ENCODE measurements around the gene NRARP. TPM values are rescaled to one million over a fixed set of nuclear protein-coding genes. Genes with fewer than 3 reads are reported as not detected.

Gene NRARP
- total RNA-seq, 1 donor from 2014 or later = 1.8 TPM

Other genes starting within 250 kb of the NRARP start
- gene ENTPD2, start 248.2 kb downstream of the NRARP start, total RNA-seq = not detected in 2 replicates
- 19.7 and 21.1 TPM in 2 replicates for gene SAPCD2, start 231.7 kb downstream of the NRARP start, total RNA-seq
- 15.1 and 15.7 TPM in 2 replicates for gene UAP1L1, start 224.8 kb downstream of the NRARP start, total RNA-seq
- 50.4 and 54.3 TPM in 2 replicates for gene MAN1B1, start 215.3 kb downstream of the NRARP start, total RNA-seq
- gene DPP7, start 187.5 kb downstream of the NRARP start, total RNA-seq = 251 and 260 TPM in 2 replicates
- 0.15 and 0.37 TPM in 2 replicates for gene GRIN1, start 163.1 kb downstream of the NRARP start, total RNA-seq
- gene LRRC26, start 132.2 kb downstream of the NRARP start, total RNA-seq = not detected in 2 replicates
- gene TMEM210, start 130.2 kb downstream of the NRARP start, total RNA-seq = not detected in 2 replicates
- gene ANAPC2, start 113.7 kb downstream of the NRARP start, total RNA-seq = 77.0 and 77.9 TPM in 2 replicates
- 88.4 and 88.8 TPM in 2 replicates for gene SSNA1, start 113.6 kb downstream of the NRARP start, total RNA-seq
- gene TPRN, start 101.5 kb downstream of the NRARP start, total RNA-seq = 9.5 and 9.9 TPM in 2 replicates
- gene TMEM203, start 96.6 kb downstream of the NRARP start, total RNA-seq = 29.4 and 30.7 TPM in 2 replicates
- gene NDOR1, start 96.6 kb downstream of the NRARP start, total RNA-seq = 40.9 and 45.3 TPM in 2 replicates
- gene RNF208, start 80.0 kb downstream of the NRARP start, total RNA-seq = 4.3 and 5.0 TPM in 2 replicates
- 0.27 TPM in 2 replicates for gene CYSRT1, start 77.1 kb downstream of the NRARP start, total RNA-seq
- not detected in 2 replicates for gene RNF224, start 74.8 kb downstream of the NRARP start, total RNA-seq
- gene SLC34A3, start 71.4 kb downstream of the NRARP start, total RNA-seq = not detected in 2 replicates
- 275 and 280 TPM in 2 replicates for gene TUBB4B, start 61.0 kb downstream of the NRARP start, total RNA-seq
- 0.27 TPM in 1 of 2 replicates, not detected in the other for gene STPG3, start 51.0 kb downstream of the NRARP start, total RNA-seq
- 64.6 and 66.9 TPM in 2 replicates for gene NELFB, start 46.9 kb downstream of the NRARP start, total RNA-seq
- gene TOR4A, start 24.5 kb downstream of the NRARP start, total RNA-seq = 16.8 and 16.9 TPM in 2 replicates
- gene EXD3, start 120.9 kb upstream of the NRARP start, total RNA-seq = 8.7 and 8.9 TPM in 2 replicates
- 0.44 and 0.80 TPM in 2 replicates for gene NOXA1, start 121.1 kb upstream of the NRARP start, total RNA-seq
- 0.07 TPM in 1 of 2 replicates, not detected in the other for gene ENTPD8, start 139.1 kb upstream of the NRARP start, total RNA-seq
- 30.5 and 33.1 TPM in 2 replicates for gene NSMF, start 157.1 kb upstream of the NRARP start, total RNA-seq
- 3.1 and 3.5 TPM in 2 replicates for gene PNPLA7, start 248.1 kb upstream of the NRARP start, total RNA-seq
- 45.8 and 53.8 TPM in 2 replicates for gene MRPL41, start 249.6 kb upstream of the NRARP start, total RNA-seq